Osteocyte (in vitro differentiated cells): ENCODE measurements around the gene LRRC8D. TPM values are rescaled to one million over a fixed set of nuclear protein-coding genes. Genes with fewer than 3 reads are reported as not detected.

ENCODE experiments used
- DNase-seq: peaks from one replicate; pipeline ENCODE4 v3.0.0; 2021; ENCODE audit warnings: mixed read lengths; ENCODE audit not compliant: unreplicated experiment; ENCODE audit errors: extremely low spot score
- H3K27ac Mint-ChIP-seq: one replicate; pipeline ENCODE4 v1.8.0; 2021; ENCODE audit warnings: mild to moderate bottlenecking, mixed read lengths; ENCODE audit not compliant: unreplicated experiment
- H3K27me3 Mint-ChIP-seq: one replicate; pipeline ENCODE4 v1.8.0; 2021; ENCODE audit warnings: mixed read lengths; ENCODE audit not compliant: unreplicated experiment
- H3K36me3 Mint-ChIP-seq: one replicate; pipeline ENCODE4 v1.8.0; 2021; ENCODE audit warnings: mixed read lengths; ENCODE audit not compliant: unreplicated experiment
- H3K4me1 Mint-ChIP-seq: one replicate; pipeline ENCODE4 v1.8.0; 2021; ENCODE audit warnings: mixed read lengths; ENCODE audit not compliant: unreplicated experiment
- H3K4me3 Mint-ChIP-seq: one replicate; pipeline ENCODE4 v1.8.0; 2021; ENCODE audit warnings: mild to moderate bottlenecking, moderate library complexity, mixed read lengths; ENCODE audit not compliant: unreplicated experiment
- H3K9me3 Mint-ChIP-seq: one replicate; pipeline ENCODE4 v1.8.0; 2021; ENCODE audit warnings: mixed read lengths; ENCODE audit not compliant: unreplicated experiment
- CTCF ChIP-seq: fragments of 200-600 bp; sonication (generic); IDR thresholded peaks from 2 replicates; pipeline ENCODE4 v1.5.0; 2021; ENCODE audit warnings: antibody characterized with exemption, mild to moderate bottlenecking, moderate library complexity
- total RNA-seq: library from RNA; stranded (reverse); gene quantifications from 2 replicates; pipeline ENCODE4 v1.2.1, GENCODE V29; 2021

LRRC8D gene
- total RNA-seq, 1 donor from 2014 or later, result 20.4 TPM

- no peak for DNase-seq
- H3K27ac Mint-ChIP-seq, result peak overlapping the region; percentile 60
- no peaks in the 10 kb centered on the region for H3K27me3 Mint-ChIP-seq
- H3K4me1 Mint-ChIP-seq, result peaks cover 39% of the 10 kb centered on the region
- H3K36me3 Mint-ChIP-seq, result peaks cover 5% of the 10 kb centered on the region
- no peak for TF ChIP-seq CTCF
- no peak overlapping the region for H3K4me3 Mint-ChIP-seq
- H3K9me3 Mint-ChIP-seq, result peaks cover 4% of the 10 kb centered on the region
These were observed 61.7 kb downstream of the LRRC8D start for GRCh38 chr1:89882348-89883029.

- Mint-ChIP-seq H3K9me3 (peaks cover 4% of the 10 kb centered on the region), H3K27ac (peak overlapping the region; percentile 60), H3K27me3 (no peaks in the 10 kb centered on the region), H3K36me3 (peaks cover 5% of the 10 kb centered on the region), H3K4me1 (peaks cover 39% of the 10 kb centered on the region), H3K4me3 (no peak overlapping the region)
- no peak for DNase-seq
- TF ChIP-seq CTCF, result no peak
These were observed 62.2 kb downstream of the LRRC8D start for GRCh38 chr1:89883030-89883379.

- Mint-ChIP-seq H3K27me3 (no peaks in the 10 kb centered on the region), H3K27ac (peak overlapping the region; percentile 75), H3K4me1 (peaks cover 39% of the 10 kb centered on the region), H3K36me3 (peaks cover 5% of the 10 kb centered on the region), H3K9me3 (peaks cover 4% of the 10 kb centered on the region), H3K4me3 (no peak overlapping the region)
- no peak for TF ChIP-seq CTCF
- no peak for DNase-seq
These were observed 64.1 kb downstream of the LRRC8D start for GRCh38 chr1:89884718-89885596.

GRCh38 chr1:89887270-89887669 lies 66.4 kb downstream of the LRRC8D start:
- Mint-ChIP-seq H3K27me3 (no peaks in the 10 kb centered on the region), H3K4me1 (peaks cover 51% of the 10 kb centered on the region), H3K27ac (no peak overlapping the region), H3K9me3 (no peaks in the 10 kb centered on the region), H3K36me3 (no peaks in the 10 kb centered on the region), H3K4me3 (no peak overlapping the region)
- TF ChIP-seq CTCF, result no peak
- no peak for DNase-seq

GRCh38 chr1:89887713-89888112 lies 66.9 kb downstream of the LRRC8D start:
- DNase-seq, result no peak
- Mint-ChIP-seq H3K27me3 (no peaks in the 10 kb centered on the region), H3K9me3 (no peaks in the 10 kb centered on the region), H3K27ac (no peak overlapping the region), H3K36me3 (no peaks in the 10 kb centered on the region), H3K4me3 (no peak overlapping the region), H3K4me1 (peaks cover 48% of the 10 kb centered on the region)
- TF ChIP-seq CTCF, result no peak
